ENCODE measurements around the gene MTUS2.

DNA sequence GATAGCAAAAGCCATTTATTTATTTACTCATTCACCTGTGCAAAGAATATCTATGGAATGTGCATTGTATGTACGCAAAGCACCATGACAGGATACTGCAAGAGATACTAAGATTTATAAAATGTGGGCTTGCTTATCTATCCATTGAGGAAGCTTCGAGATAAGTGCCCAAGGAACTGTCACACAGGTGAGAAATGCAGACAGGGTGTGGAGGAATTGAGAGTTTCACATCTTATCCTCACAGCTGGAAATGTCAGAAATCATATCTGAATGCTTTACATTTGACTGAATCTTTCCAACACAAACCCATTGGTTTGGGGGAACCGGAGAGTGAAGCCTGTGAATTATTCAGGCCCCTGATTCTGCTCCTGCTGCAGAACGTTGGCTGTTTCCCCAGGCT lies 662.4 kb downstream of the MTUS2 start:
- TF ChIP-seq, protein P1, sequence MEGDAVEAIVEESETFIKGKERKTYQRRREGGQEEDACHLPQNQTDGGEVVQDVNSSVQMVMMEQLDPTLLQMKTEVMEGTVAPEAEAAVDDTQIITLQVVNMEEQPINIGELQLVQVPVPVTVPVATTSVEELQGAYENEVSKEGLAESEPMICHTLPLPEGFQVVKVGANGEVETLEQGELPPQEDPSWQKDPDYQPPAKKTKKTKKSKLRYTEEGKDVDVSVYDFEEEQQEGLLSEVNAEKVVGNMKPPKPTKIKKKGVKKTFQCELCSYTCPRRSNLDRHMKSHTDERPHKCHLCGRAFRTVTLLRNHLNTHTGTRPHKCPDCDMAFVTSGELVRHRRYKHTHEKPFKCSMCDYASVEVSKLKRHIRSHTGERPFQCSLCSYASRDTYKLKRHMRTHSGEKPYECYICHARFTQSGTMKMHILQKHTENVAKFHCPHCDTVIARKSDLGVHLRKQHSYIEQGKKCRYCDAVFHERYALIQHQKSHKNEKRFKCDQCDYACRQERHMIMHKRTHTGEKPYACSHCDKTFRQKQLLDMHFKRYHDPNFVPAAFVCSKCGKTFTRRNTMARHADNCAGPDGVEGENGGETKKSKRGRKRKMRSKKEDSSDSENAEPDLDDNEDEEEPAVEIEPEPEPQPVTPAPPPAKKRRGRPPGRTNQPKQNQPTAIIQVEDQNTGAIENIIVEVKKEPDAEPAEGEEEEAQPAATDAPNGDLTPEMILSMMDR (IDR thresholded peaks at IDR 0.05 in 8 of 11, conservative IDR thresholded peaks at IDR 0.05 in 3 of 11) = no peak
- no peak for TF ChIP-seq POLR2A (IDR thresholded peaks at IDR 0.05)
